Hematopoietic multipotent progenitor cell (in vitro differentiated cells): ENCODE results near the gene NAV2. TPM values are rescaled to one million over a fixed set of nuclear protein-coding genes. Genes with fewer than 3 reads are reported as not detected.

Experiments
- DNase-seq, 3 donors: peaks; one replicate each; pipeline ENCODE4 v3.0.0-alpha.2; 2011 to 2015; ENCODE audit warnings: low read depth in 2 of 3, low spot score in 2 of 3
- total RNA-seq: library from RNA; depleted of rRNA; stranded (reverse); fragments of >200 nt; gene quantifications from one replicate; pipeline ENCODE4 v1.2.3, GENCODE V29; 2012

The NAV2 gene
- total RNA-seq, 1 donor = 0.27 TPM

DNA sequence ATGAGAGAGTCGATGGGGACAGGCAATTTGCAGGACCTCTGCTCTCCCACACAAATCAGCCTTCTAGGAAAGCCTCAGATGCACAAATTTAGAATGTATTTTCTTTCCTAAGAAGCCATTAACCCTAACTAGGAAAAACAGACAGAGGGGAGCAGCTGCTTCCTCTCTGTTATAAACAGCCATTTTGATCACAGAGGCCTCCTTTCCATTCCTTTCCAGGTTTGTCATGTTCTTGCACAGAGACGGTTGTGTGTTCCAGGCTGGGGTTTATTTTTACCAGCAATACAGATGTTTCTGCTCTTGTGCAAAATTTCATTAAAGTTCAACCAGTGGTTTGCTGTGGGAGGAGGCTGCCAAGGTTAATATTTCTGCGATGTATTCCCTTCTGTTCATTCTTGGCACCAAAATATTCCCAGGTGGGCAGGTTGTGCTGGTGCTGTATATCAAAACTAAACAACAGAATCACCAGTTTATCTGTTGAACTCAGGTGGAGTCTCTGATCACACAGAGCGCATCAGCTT lies 90.2 kb downstream of the NAV2 start:
- DNase-seq = no peak

DNA sequence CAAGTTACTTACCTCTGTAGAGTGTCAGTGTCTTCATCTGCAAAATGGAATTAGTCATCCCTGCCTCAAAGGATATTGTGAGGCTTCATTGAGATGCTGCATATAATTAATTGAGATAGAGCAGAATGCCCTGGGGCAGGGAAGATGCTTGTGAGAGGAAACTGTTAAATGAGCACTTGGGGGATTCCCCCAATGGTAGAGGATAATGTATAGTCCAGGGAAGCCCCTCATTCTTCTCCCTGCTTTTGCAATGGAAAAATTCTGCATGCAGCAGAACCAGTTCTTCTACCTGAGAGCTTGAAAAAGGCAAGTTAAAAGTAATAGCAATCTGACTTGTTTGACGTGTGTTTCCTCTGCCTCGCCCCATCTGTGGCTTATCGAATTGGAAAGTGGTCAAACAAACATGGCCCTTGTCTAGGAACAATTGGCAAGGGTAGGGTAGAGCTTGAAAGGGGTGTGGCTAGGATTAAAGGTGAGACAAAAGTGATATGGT lies 90.9 kb downstream of the NAV2 start:
- no peak for DNase-seq

DNA sequence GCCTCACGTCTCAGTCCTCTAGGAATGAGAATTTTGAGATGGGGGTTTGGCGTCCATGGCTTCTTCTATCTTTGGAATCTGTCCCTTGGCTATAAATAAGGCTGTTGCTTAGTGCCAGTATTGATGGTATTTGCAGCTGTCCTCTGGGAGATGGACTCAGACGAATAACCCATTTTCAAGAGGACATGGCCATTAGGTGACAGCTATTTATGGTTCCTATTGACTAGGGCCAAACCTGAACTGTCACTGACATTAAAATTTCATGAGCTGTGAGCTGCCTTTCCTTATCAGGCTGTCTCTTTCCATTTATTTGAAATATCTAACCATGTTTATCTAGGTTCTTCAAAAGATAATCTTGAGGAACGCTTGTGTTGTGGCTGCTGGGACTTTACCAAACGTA lies 92.7 kb downstream of the NAV2 start:
- no peak for DNase-seq

DNA sequence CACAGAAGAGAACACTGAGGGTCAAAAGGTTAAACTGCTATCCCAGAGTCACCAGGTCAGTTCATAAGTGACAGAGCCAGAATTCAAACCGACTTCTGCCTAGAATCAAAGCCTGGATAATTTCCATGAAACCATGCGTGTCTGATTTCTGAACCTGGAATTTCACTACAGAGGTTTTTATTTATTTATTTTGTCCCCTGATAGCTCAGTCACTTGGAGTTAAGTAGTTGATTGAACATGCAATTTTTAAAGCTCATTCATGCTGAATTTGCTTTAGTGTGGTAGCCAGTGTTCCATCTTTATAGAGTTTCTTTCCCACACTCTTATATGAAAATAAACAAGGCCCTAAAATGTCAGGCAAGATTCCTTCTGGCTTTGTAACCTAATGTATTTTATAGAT lies 93.2 kb downstream of the NAV2 start:
- DNase-seq = no peak

DNA sequence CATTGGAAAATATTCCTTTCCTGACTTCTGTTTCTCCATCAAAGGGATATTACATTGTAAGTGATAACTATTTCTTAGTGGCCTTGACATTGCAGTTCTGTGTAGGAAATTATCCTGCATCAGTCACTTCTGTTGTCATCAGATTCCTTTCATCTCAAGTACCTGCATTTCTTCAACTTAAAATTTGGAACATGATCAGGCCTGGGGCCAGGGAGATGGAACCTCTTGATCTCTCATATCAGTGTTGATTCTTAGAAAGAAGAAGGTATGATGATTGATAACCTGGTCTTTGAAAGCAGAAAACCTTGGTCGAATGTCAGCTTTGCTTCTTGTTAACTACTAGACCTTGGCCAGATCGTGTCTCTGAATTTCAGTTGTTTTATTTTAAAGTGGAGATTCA lies 93.6 kb downstream of the NAV2 start:
- no peak for DNase-seq

DNA sequence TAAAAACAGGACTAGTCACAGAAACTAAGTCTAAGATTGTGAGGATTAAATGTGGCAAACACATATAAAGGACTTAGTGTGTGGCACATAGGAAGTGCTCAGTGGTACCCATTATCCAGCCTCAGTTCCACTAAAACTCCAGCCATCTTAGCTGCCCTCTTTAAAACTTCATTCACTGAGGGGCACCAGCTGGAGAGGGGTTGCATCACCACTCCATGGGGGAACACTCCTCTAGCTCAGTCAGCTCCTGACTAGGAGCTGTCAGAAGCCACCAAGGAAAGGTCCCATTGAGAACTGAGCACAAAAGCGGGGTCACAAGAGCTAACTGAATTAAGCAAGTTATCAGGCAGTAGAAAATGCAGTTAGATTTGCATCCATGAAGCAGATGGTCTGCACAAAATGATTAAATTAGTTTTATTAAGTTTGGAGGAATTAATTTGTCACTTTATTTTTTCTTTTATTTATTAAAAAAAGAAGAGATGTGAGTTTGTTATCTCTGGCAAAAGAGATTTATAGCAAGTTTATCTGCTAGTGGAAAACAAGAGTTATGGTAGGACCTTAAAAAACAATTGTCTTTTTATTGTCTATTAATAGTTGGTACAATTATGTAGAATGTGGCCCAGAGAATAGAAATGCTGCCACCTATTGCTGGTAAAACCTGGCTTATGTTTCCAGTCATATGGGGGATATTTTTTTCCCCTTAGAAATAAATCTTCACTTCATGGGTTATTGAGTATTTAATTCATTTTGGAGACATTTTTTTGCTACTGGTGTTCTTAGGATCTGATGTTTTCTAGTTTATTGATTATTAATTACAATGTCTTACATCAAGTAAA lies 95.7 kb downstream of the NAV2 start:
- DNase-seq = no peak

DNA sequence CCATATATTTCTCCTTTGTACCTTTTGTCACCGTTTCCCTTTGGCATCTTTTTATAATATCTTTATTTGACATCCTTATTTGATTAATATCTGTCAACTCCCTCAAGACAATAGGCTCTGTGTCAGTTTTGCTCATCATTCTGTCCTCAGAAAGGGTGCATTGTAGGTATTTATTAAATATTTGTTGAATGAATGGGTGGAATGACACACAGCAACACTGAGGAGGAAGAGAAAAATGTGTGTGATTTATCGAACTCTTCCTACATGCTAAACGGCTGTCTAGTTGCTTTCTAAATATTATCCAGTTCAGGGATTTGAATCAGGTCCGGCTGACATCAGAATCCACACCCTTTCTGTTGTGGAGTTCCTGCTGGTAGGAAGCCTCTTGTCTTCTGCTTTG lies 98.2 kb downstream of the NAV2 start:
- DNase-seq = no peak

DNA sequence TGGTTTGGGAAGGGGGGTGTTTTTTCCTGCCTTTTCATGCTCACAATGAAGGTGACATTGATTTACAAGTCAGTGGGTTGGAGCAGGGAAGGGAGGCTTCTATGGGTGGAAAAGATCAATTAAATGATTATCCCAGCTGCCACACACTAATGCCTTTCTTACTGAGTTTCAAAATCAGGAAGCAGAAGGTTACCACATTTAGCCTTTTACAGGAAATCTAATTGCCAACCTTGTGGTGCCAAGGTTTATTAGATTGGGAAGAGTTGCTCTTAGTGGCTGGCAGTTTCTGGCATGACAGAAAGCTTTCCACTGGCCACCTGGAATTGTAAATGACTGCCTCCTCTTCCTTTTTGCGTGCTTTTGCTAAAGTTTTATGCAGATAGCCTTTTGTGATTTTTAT lies 98.7 kb downstream of the NAV2 start:
- peak in 1 of 3 donors; percentile 11 for DNase-seq

DNA sequence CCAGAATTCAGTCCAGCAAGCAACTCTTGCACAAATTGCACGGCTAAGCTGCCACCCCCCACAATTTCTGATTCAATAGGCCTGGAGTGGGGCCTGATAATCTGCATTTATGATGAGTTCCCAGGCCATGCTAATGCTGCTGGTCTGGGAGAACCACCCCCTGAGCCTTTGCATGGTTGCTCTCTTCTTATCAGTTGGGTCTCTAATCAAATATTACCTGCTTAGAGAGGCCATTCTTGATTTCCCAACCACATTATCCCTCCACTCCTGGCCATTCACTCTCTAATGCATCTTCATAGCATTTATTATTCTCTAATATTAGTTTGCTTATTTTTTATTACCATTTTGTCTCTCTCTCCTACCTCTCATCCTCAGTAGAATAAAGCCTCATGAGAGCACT lies 99.5 kb downstream of the NAV2 start:
- DNase-seq = no peak

DNA sequence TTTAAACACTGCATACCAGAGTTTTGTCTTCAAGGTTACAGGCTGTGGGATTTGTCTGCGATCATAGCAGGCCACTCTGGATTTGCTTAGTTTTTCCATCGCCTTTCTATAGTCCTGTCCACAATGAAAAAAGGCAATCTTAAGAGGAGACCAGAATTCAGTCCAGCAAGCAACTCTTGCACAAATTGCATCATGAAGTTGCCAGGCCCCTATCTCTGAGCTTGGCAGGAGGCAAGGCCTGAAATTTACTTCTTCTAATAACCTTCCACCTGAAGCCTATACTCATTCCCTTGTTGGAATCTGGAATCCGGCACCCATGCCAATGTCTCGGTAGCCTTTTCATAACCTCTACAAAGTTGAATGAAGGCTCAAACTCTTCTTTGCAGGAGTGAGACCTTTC lies 100.1 kb downstream of the NAV2 start:
- DNase-seq = no peak

DNA sequence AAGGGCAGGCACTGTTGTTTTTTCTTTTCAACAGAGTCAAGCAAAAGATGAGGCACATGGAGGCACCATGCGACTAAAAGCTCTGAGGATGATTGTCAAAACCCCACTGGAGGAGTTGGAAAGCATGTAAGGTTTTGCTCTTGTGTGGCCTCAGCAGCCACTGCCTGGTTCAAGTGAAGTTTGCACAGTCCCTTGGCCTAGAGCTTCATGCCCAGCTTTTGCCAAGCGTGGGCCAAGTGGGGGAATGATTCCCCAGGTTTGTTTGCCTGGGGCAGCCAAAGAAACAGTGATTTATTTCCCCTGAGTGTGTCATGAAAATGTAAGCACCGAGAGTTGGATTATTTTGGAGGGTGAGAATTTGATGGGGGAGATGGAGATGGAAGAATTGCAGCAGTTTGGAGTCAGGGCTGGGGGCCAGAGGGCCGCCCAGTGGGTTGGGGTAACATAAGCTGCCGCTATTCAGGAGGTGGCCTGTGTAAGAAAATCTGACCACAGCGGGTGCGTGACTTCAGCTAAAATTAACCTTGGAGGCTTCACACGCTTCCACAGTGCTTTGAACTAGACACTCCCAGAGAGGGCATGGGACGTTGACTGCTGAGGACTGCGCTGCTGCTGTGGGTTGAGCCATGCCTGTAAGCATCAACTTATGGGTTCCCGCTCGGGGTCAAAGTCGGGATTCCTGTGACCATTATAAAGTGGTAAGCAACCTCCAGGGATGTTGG lies 100.7 kb downstream of the NAV2 start:
- no peak for DNase-seq

DNA sequence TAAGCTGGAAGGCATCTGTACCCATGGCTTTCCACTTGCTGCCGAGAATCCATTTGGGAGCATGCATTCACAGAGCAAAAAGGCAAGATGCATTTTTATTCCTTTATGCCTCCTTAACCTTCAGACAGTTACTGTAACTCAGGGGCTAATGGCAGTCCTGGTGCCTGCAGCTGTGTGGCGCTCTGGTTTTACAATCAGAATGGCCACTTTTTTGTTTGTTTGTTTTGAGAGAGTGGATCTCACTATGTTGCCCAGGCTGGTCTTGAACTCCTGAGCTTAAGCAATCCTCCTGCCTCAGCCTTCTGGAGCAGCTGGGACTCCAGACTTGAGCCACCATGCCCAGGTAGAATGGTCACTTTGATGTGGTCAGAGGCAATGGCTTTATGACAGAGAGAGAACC lies 101.8 kb downstream of the NAV2 start:
- no peak for DNase-seq

DNA sequence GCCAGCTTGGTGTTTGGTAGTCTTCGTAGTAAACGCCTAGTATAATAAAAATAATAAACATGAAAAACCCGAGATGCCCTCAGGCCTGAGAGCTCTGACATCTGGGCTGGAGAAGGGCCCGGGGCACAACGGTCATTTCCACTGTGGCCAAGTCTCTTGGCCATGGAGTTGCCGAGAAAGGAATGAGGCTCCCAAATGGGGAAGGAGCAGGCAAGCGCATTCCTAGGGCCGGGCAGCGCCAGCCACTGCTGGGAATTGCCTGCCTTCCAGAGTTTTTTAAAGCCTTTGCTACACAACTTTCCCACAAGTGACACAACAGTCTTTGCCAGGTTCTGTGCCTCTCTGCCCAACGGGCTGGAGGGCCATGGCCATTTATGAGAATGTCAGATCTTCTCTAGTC lies 103.4 kb downstream of the NAV2 start:
- no peak for DNase-seq

DNA sequence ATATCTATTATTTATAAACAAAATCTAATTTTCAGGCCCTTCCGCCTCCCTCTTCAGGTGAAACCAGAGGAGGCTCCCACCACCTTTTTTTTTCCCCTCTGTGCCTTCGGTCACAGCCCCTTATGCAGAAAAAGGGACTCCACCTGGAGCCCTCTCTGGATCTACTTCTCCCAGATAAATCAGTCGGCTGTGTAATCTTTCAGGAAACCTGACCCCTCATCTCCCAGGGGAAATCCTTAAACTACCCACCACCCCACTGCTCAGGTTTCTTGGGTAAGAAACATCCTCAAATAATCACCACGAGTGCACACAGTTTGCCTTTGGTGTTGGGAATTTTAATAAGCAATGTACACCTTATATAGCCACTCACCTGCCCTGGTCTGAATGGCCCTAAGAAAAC lies 104.2 kb downstream of the NAV2 start:
- DNase-seq = no peak

DNA sequence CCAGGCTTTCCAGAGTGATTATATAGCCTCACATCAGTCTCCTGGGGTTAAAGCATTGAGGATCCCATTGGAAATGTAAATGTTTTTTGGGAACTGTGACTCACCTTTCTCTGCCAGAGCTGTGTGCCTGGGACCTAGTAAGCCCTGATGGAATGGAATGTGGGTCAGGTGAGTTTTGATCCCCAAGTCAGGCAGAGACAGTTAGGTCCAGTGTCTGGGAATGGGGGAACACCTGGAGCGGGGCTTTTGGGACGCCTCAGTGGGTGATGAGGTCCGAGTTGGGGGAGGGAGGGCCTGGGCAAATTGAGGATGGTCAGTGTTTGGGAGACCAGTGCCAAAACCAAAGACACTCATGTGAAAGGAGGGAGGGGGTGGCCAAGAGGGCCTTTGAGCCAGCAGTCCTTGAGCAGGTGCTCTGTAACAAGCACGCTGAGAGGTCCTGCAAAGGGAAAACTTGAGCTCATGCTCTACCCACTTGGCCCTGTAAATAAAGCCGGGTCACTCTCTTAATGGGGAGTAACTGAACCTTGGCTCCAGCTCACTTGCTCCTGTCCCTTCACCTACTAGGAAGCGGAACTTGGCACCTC lies 104.7 kb downstream of the NAV2 start:
- no peak for DNase-seq

DNA sequence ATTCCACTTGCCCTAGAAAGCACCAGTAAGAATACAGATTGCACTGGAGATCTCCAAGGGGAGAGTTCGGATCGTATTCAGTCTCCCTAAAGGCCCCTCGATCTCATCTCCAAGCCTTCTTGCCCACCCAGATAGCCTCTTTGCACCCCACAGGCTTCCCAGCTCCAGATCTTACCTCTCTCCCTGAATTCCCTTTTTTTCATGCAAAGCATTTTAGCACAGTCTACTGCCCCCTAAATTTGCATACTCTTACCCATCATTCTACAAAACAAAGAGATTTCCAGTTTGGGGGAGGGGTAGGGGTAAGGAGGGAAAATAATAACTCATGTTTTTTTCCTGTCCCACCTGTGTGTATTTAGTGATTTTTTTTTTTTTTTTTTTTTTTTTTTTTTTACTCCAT lies 105.2 kb downstream of the NAV2 start:
- DNase-seq = no peak

DNA sequence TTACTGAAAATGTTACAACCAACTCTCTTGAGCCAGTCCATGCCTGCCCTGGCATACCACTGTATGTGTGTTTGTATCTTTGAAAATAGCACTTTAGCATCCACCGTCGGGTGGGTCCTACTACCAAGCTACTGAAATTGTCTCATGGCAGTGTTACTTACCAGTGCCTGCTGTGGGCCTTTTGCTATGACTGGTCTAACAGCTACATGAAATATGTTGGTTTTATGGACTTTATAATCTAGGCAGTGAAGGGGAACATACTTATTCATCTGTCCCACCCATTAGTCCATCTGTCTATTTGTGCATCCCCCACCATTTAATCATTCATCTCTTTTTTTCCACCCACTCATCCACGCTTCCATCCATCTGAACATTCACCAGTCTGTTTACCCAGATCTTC lies 106.0 kb downstream of the NAV2 start:
- DNase-seq = no peak

DNA sequence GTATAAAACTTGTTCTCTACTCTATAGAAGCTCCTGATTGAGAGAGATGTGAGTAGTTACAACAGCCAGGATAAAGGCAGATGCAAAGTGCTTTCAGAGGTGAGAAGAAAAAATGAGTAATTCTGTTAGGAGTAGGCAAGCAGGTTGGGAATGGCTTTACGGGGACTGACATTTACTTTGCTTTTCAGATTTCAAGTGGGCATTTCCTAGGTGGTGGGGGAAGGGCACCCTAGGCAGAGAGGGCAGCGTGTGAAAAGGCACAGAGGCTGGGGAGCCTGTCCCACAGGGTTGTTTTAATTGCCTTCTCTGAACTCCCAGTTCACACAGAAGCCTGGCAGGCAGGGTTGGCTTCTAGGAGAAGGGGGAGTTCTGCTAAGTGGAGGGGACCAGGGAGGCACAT lies 106.5 kb downstream of the NAV2 start:
- no peak for DNase-seq

DNA sequence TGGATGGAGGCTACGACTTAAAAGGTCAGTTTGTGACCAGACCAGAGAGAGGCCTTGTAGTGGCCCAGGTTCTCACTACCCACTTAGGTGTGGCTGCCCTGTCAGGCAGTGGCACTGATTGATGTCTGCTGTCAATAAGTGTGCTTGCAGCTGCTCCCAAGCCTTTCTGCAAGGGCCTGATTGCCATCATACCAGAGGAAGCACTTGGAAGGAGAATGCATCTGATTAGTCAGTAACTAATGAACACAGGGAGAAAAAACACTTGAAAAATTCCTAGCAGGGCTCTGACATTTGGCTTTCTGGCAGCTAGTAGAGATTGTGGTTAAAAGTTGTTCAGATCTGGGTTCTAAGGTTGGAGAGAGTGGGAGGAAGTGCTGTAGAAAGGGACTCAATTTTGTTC lies 107.5 kb downstream of the NAV2 start:
- DNase-seq = no peak

DNA sequence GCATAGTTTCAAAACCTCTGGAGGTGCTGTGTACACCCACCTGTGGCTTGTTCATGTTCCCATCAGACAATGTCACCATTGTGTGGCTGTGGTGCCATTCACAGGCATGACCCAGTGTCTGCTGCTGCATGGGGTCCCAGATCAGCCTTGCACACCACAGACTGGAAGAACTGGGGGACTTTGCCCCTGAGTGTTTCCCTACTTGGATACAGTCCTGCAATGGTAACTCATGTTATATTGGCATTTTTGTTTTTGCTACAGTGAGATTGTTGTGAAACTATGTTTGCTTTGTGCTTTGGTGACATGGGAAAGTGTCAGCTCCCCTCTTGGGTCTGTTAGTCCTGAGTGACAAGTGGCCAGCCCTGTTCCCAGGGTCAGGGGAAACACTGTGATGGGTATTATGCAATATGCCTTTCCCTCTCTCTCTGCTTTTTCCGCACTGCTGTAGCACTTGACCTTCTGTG lies 108.8 kb downstream of the NAV2 start:
- DNase-seq = no peak

DNA sequence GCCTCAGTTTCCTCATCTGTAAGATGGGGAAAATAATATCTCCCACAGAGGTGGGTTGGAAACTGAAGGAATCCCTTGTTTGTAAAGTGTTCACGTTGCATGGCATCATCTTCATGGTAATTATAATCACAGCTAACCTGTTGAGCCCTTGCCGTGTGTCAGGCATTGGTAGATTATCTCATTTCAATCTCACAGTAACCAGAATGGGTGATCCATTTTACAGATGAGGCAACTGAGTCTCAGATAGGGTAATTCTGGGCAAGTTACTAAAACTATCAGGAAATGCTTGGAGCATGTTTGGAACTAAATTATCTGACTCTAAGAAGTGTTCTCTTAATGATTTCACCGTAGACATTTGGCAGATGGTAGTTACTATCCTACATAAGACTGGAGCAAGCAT lies 109.4 kb downstream of the NAV2 start:
- DNase-seq = no peak
